GM12892 (cell line): ENCODE results near the gene TXNDC5.

Experiments used
- POLR2A ChIP-seq: IDR thresholded peaks from 2 replicates; pipeline ENCODE4 v1.6.1; 2011; ENCODE audit warnings: low read depth, low read length, control low read depth
- POLR2AphosphoS5 ChIP-seq: IDR thresholded peaks from 2 replicates; pipeline ENCODE4 v1.6.1; 2011; ENCODE audit warnings: low read depth, low read length, control low read depth
- TAF1 ChIP-seq: IDR thresholded peaks from 2 replicates; pipeline ENCODE4 v1.6.1; 2011; ENCODE audit warnings: low read depth, mild to moderate bottlenecking, control low read depth, low read length, borderline replicate concordance

- TF ChIP-seq POLR2A (no peak), POLR2AphosphoS5 (no peak), TAF1 (no peak)
Measured at GRCh38 chr6:7924867-7925266, 14.3 kb upstream of the TXNDC5 start.
